Left lung (tissue), 10 donors: Measurements from ENCODE around the gene ALDOB. TPM values are rescaled to one million over a fixed set of nuclear protein-coding genes. Genes with fewer than 3 reads are reported as not detected.

Source experiments
- ATAC-seq: fragments of 200-7000 bp; cut with Tn5 transposase; one replicate; pipeline ENCODE4 v1.9.1; 2020; ENCODE audit warnings: moderate library complexity
- DNase-seq, 4 donors: peaks; one replicate each; pipeline ENCODE4 v3.0.0-alpha.2; 2013 to 2020
- H3K27ac ChIP-seq, 2 donors: fragments of 200-600 bp; sonication (generic) in 1 of 2; one replicate each; pipeline versions ENCODE4 v1.5.0 to v1.8.0; 2020 to 2021
- H3K27me3 ChIP-seq, 2 donors: fragments of 200-600 bp; sonication (generic) in 1 of 2; one replicate each; pipeline versions ENCODE4 v1.5.0 to v1.8.0; 2020 to 2021
- H3K36me3 ChIP-seq, 2 donors: fragments of 200-600 bp; sonication (generic) in 1 of 2; one replicate each; pipeline versions ENCODE4 v1.5.0 to v1.8.0; 2020 to 2021
- H3K4me1 ChIP-seq, 2 donors: fragments of 200-600 bp; one replicate each; pipeline ENCODE4 v1.8.0; 2021
- H3K4me3 ChIP-seq, 2 donors: fragments of 200-600 bp; sonication (generic) in 1 of 2; one replicate each; pipeline versions ENCODE4 v1.5.0 to v1.8.0; 2020 to 2021; ENCODE audit warnings: mild to moderate bottlenecking in 1 of 2
- H3K9me3 ChIP-seq, 2 donors: fragments of 200-600 bp; sonication (generic) in 1 of 2; one replicate each; pipeline versions ENCODE4 v1.5.0 to v1.8.0; 2020 to 2021
- CTCF ChIP-seq, 2 donors: fragments of 200-600 bp; sonication (generic) in 1 of 2; IDR thresholded peaks; one replicate each; pipeline versions ENCODE4 v1.5.0 to v1.8.0; 2021; ENCODE audit warnings: antibody characterized with exemption in 2 of 2
- intact Hi-C, 2 donors: fragments of 100-400 bp; cut with DNase I; formaldehyde crosslinking; loops; one replicate each; pipeline versions ENCODE4 v1.11.2 to v1.14.2; 2022
- polyA plus RNA-seq, 6 donors: library from polyadenylated mRNA; unstranded; fragments of 120-200 nt; gene quantifications; one replicate each; pipeline ENCODE4 v1.2.1, GENCODE V29; 2013; ENCODE audit not compliant: insufficient read length in 6 of 6
- total RNA-seq, 2 donors: library from RNA; stranded (reverse); fragmentation: NEBNext Ultra II Directional; extraction: Animal tissue kit (Norgen Biotek cat#: 25700); gene quantifications; one replicate each; pipeline ENCODE4 v1.2.1, GENCODE V29; 2021
- donor health status: DM: no; HTN: yes; CAD: no.
- donor health status: DM: no; HTN: no; CAD: no.

ALDOB gene
- total and polyA plus RNA-seq, 8 donors, result 2.2 to 7.4 (median 2.4) TPM; not detected in 2

- peak within 1 kb of the TSS; percentile 71 to 85 for H3K4me3 ChIP-seq
- H3K9me3 ChIP-seq, result peaks cover 0 to 2% of the 10 kb centered on the region in 2 donors
- peaks cover 0 to 33% of the 10 kb centered on the region in 2 donors for H3K36me3 ChIP-seq
- peak within 1 kb of the TSS; percentile 83 to 88 for H3K27ac ChIP-seq
- H3K27me3 ChIP-seq, result no peaks in the 10 kb centered on the region
- DNase-seq (peak; percentile 98 to 99 (median 99)), ATAC-seq (peak; percentile 98)
- intact Hi-C loops, result no loop called here
- TF ChIP-seq CTCF (IDR thresholded peaks at IDR 0.05), result no peak
- H3K4me1 ChIP-seq, result peaks cover 21 to 57% of the 10 kb centered on the region in 2 donors
These were observed 37.3 kb downstream of the ALDOB start, which contains the start of the genes MRPL50 and ZNF189 for GRCh38 chr9:101398068-101398929. TSS of gene MRPL50 (minus strand) at chr9:101398618. CDS start at chr9:101398592, 26 bp downstream. TSS of gene ZNF189 (plus strand) at chr9:101398851. CDS start at chr9:101399157, 306 bp downstream.

DNA sequence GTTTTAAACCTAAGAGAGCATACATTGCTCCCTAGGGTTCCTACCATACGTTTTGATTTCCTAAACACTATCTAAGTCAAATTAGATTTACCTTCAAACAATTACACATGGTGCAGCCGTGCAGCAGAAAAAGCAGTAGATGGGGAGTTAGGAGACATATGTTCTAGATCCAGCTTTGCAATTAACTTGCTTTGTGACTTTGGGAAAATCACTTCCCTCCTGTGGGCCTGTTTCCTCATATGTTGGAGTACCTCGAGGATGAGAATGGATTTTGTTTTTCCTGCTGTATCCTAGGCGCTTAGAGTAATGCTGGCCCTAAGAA is 37.9 kb downstream of the ALDOB start:
- Histone ChIP-seq H3K27ac (peak overlapping the region; percentile 83 to 88), H3K9me3 (peaks cover 0 to 5% of the 10 kb centered on the region in 2 donors), H3K36me3 (peaks cover 0 to 27% of the 10 kb centered on the region in 2 donors), H3K4me3 (peak overlapping the region; percentile 71 to 85), H3K4me1 (peaks cover 21 to 57% of the 10 kb centered on the region in 2 donors), H3K27me3 (no peaks in the 10 kb centered on the region)
- TF ChIP-seq CTCF (IDR thresholded peaks at IDR 0.05), result no peak
- ATAC-seq, result peak; percentile 1
- no peak for DNase-seq
- intact Hi-C loops, result no loop called here

DNA sequence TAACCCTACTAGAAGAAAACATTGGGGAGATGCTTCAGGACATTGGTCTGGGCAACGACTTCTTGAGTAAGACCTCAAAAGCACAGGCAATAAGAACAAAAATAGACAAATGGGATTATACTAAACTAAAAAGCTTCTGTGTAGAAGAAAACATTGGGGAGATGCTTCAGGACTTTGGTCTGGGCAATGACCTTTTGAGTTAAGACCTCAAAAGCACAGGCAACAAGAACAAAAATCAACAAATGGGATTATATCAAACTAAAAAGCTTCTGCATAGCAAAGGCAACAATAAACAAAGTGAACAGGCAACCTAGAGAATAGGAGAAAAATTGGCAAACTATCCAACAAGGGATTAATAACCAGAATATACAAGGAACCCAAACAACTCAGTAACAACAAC is 40.9 kb downstream of the ALDOB start:
- Histone ChIP-seq H3K36me3 (peaks cover 0 to 15% of the 10 kb centered on the region in 2 donors), H3K27ac (no peak overlapping the region), H3K4me3 (no peak overlapping the region), H3K27me3 (no peaks in the 10 kb centered on the region), H3K9me3 (peaks cover 0 to 6% of the 10 kb centered on the region in 2 donors), H3K4me1 (peaks cover 13 to 34% of the 10 kb centered on the region in 2 donors)
- no peak for DNase-seq
- ATAC-seq, result no peak
- intact Hi-C loops, result no loop called here
- no peak for TF ChIP-seq CTCF (IDR thresholded peaks at IDR 0.05)

- no peak for DNase-seq
- ATAC-seq, result no peak
- H3K27me3 ChIP-seq, result no peaks in the 10 kb centered on the region
- H3K4me1 ChIP-seq, result peaks cover 10 to 29% of the 10 kb centered on the region in 2 donors
- H3K36me3 ChIP-seq, result peaks cover 0 to 23% of the 10 kb centered on the region in 2 donors
- intact Hi-C loops, result no loop called here
- no peak overlapping the region for H3K27ac ChIP-seq
- H3K9me3 ChIP-seq, result peaks cover 0 to 6% of the 10 kb centered on the region in 2 donors
- no peak for TF ChIP-seq CTCF (IDR thresholded peaks at IDR 0.05)
- no peak overlapping the region for H3K4me3 ChIP-seq
These were observed 42.4 kb downstream of the ALDOB start for GRCh38 chr9:101393135-101393534.

DNA sequence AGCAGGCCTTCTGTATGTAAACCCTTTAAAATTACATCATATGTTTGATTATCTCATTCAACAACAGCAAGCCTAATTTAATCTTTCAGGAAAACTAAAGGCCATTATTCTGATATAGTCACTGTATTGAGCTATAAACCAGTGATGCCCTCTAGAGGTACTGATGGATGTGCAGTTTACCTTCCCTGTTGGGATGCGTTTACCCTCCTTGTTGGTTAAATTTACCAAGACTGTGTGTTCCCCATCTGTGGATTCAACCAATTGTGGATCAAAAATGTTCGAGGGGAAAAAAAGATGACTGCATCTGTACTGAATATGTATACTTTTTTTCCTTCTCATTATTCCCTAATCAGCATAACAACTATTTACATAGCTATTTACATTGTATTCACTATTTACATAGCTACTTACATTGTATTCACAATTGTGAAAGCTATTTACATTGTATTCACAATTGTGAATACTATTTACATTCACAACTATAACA is 47.0 kb downstream of the ALDOB start:
- Histone ChIP-seq H3K4me1 (no peaks in the 10 kb centered on the region), H3K27ac (no peak overlapping the region), H3K36me3 (peaks cover 0 to 23% of the 10 kb centered on the region in 2 donors), H3K9me3 (peaks cover 0 to 24% of the 10 kb centered on the region in 2 donors), H3K4me3 (no peak overlapping the region), H3K27me3 (no peaks in the 10 kb centered on the region)
- DNase-seq (no peak), ATAC-seq (peak; percentile 71)
- no peak for TF ChIP-seq CTCF (IDR thresholded peaks at IDR 0.05)
- intact Hi-C loops, result no loop called here
